HUDEP-2 (cell line): ENCODE results near the gene KLHDC10.
A peak's percentile ranks its signal among the peaks of the same experiment; 100 is the strongest.
"Not testable (repeated sequence)": the region's sequence is repeated elsewhere in the genome, so short reads cannot be mapped to it uniquely, and the experiment has no call there.

Source experiments
- DNase-seq, 76 experiments: peaks; one replicate each; lab custom pipeline; 2025; ENCODE audit not compliant: unreplicated experiment in 76 of 76; lab: John Stamatoyannopoulos, UW

The KLHDC10 gene

GRCh38 chr7:130113887-130114286 is 43.6 kb downstream of the KLHDC10 start:
- DNase-seq = no peak

GRCh38 chr7:130114374-130114773 is 44.0 kb downstream of the KLHDC10 start:
- no peak for DNase-seq

DNA sequence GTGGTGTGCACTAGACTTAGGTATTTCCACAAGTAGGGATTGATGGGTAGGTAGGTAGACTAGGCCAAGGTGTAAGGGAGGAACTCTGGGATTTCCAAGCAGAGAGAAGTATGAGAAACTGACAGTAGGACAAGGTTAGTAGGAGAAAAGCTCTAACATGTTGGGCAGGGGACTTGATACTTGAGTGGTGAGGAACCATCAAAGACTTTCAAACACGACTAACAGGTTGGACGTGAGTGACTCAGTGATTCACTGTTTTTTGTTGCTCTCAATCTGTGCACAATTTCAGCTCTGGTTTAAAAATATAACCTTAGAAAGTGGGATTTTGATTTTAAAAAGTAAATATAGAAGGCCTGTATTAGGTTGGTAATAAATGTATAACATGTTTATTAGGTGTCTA is 44.4 kb downstream of the KLHDC10 start:
- DNase-seq = no peak

DNA sequence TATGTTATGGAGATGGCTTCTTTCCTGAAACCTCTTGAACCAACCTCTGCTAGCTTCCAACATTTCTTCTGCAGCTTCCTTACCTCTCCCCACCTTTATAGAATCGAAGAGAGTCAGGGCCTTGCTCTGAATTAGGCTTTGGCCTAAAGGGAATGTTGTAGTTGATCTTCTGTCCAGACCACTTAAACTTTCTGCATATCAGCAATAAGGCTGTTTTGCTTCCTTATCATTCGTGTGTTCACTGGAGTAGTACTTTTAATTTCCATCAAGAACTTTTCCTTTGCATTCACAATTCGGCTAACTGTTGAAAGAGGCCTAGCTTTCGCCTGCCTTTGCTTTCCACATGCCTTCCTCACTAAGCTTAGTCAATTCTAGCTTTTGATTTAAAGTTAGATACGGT is 48.0 kb downstream of the KLHDC10 start:
- no peak for DNase-seq

DNA sequence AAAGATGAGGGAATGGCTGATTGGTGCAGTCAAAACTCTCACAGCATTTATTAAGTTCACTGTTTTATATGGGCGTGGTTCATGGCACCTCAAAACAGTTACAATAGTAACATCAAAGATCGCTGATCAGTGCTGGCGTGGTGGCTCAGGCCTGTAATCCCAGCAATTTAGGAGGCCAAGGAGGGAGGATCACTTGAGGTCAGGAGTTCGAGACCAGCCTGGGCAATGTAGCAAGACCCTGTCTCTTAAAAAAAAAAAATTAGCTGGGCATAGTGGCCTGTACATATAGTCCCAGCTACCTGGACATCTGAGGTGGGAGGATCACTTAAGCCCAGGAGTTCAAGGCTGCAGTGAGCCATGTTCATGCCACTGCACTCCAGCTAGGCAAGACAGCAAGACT is 48.5 kb downstream of the KLHDC10 start:
- DNase-seq = no peak

DNA sequence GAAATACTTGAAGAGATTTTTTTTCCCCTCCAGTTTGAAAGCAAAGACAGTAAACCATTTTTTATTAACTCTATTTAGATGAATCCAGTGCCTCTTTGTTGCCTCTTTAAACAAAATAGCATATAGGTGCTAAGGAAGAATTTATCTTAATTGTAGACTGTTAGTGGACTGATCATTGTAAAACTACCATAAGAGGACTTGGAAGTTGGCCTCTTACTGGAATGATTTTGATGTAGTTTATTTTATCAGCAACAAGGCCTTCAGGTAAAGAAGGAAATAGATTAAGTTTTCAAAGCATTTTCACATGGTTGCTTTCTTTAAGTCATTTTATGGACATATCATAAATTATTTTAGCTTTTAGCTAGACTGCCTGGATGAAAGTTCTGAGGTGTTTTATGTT is 53.2 kb downstream of the KLHDC10 start:
- DNase-seq = no peak

- DNase-seq = no peak
Observed at GRCh38 chr7:130124711-130125110, 54.4 kb downstream of the KLHDC10 start.

GRCh38 chr7:130126840-130127239 is 56.5 kb downstream of the KLHDC10 start:
- not testable (repeated sequence) for DNase-seq

DNA sequence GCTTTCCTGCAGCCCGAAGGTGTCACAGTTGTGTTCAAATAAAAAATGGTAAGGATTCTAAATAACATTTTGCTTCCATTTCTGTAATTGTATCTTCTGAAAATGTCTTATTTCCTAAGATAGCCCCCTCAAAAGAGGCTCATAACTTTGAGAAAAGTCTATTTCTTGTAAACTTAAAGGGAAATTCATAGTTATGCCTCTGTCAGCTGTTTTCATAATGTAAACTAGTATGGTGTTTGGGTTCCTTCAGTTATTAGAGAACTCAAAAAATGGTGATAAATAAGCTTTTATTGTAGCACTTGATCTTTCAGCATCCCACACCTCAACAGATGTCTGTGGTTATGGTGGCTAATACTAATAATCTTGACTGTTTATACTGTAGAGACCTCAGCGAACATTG is 57.1 kb downstream of the KLHDC10 start:
- no peak for DNase-seq

DNA sequence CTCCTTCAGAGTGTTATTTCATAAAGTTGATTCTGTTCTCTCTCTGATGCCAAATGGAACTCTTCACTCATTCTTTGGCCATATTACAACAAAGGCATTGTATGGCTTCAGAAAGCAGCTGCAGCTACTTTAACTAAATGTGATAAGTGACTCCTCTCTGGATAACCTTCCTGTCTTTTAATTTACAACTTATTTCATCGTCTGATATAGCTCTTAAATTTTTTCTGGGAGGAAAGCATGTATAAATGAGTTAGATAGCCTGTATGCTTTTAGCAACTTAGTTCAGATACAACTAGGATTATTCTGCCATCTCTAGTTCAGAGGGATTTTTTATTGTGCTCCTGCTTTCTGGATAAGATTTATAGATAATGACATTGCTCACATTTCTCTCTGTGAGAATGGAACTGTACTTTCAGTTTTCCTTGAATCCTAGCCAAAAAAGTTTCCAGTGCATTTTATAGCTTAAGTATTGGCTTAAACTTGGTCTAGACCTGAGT is 57.5 kb downstream of the KLHDC10 start:
- peak in 1 of 76 experiments; percentile 23 for DNase-seq

- no peak for DNase-seq
Observed at GRCh38 chr7:130129011-130129411, 58.7 kb downstream of the KLHDC10 start.

- no peak for DNase-seq
Observed at GRCh38 chr7:130131191-130131834, 61.0 kb downstream of the KLHDC10 start.

GRCh38 chr7:130131964-130132875 is 61.9 kb downstream of the KLHDC10 start:
- no peak for DNase-seq

DNA sequence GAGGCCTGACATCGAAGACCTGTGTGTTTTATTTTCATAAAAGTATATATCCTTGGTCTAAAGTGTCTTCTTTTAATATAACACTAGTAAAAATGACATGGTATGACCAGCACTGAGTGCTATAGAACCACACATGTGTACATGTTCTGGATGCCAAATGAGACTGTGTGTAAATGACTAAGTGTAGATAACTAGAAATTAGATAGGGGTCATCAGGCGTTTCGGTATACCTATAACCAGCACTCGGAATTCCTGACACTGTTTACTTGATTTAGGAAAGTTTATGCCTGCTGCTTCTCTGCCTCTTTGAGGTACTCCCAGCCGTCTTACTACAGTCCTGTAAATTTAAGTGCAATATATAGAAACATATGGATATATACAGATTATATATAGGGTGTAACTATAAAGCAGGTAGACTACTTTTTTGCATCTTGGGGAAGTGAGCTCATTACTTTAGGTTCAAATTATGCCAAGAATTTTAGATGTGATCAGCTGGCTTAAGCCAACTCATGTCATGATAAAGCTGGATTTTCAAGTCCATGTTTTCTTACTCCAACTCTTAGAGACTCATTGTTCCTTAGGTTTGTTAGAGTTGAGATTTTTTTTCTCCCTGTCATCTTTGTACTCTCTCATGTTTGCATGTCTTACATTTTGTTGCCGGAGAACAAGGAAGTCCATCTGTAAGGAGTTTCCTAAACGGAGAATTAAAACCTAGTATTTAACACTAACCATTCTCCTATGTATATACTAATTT is 62.9 kb downstream of the KLHDC10 start:
- no peak for DNase-seq

DNA sequence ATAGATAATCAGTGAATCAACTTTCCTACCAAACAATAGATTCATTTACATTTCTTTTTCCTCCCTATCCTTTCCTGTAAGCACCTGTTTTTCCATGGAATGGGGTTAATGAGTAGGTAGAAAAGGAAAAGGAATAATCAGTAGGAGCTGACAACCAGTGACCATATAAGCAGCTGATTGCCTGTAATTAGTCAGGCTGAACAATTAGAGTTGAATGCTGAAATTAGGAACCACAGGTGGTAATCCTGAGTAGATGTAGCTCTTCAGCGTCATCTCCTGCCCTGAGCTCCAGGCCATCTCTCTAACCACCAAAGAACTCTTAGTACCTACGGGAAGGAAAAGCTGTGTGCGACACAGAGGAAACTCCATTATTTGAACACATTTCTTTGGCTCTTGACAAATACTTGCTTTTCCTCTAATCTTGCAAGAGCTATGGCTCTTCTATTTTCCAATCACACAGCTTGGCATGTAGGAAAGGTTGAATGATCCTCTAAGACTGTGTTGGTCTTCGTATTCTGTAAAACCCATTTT is 63.8 kb downstream of the KLHDC10 start:
- DNase-seq = no peak

DNA sequence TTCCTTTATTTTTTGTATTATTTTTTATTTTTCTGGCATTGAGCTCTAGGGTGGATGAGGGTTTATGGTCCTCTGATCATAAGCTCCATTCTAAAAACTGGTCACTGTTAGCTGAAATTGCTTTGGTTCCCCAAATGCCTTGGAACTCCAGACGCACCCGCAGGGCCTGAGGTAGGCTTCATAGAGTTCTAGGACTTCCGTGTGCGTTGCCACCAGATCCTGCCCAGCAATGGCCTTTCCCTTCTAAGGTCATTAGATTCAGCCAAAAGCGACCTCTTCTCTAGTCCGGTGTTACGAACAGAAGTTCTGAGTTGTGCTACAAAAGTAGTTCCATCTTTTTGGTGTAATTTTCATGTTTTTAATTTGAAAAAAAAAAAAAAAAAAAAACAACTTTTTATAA is 64.4 kb downstream of the KLHDC10 start:
- no peak for DNase-seq

DNA sequence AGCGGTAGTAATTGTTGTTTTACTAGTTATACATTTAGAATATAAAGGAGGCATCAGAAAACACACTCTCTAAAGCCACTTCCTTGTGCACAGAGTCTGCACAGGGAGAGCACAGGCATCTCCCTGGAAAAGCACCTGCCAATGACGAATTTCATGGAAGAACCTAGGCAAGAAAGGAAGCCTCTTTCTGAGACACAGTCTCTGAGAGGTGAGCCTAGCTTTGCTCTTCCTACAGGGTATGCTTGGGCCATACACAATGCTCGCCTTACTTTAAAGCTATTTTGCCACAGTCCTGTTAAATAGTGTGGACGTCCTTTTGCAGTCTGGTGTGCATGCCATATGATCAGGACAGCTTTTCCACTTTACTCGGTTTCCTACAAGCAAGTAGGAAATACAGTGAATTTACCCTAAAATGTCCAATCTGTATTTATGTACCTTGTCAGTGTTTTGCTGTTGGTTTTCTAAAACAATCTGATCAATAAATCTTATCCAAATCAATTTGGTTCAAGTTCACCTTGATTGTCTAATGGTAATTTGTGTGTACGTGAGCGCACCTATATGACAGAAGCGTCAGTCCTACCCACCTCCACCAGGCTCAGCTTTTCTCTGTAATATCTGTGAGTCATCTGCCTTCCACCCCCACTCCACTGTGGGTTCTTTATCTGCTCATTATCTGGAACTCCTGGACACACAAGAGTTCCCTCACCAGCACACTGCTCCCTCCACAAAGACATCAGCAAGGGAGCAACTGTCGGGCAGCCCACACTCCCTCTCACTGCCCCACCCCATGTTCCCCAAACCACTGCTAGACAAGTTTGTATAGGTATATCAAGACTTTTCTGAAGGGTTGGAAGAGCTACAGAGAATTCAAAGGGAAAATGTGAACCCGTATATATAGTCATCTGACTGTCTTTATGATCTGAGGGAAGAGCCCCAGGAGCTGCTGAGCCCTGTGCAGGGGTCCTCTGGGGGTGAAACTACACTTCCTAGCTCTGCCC is 65.2 kb downstream of the KLHDC10 start:
- peak in 69 of 76 experiments; percentile 18 to 89 (median 61) for DNase-seq

- peak in 2 of 76 experiments; percentile 5 to 25 for DNase-seq
Observed at GRCh38 chr7:130136579-130137167, 66.3 kb downstream of the KLHDC10 start.

- DNase-seq = no peak
Observed at GRCh38 chr7:130137207-130137606, 66.9 kb downstream of the KLHDC10 start.
